ENCODE results near the gene APBA1.

GRCh38 chr9:69496846-69497450 lies 175.2 kb downstream of the APBA1 start:
- TF ChIP-seq, protein P1, sequence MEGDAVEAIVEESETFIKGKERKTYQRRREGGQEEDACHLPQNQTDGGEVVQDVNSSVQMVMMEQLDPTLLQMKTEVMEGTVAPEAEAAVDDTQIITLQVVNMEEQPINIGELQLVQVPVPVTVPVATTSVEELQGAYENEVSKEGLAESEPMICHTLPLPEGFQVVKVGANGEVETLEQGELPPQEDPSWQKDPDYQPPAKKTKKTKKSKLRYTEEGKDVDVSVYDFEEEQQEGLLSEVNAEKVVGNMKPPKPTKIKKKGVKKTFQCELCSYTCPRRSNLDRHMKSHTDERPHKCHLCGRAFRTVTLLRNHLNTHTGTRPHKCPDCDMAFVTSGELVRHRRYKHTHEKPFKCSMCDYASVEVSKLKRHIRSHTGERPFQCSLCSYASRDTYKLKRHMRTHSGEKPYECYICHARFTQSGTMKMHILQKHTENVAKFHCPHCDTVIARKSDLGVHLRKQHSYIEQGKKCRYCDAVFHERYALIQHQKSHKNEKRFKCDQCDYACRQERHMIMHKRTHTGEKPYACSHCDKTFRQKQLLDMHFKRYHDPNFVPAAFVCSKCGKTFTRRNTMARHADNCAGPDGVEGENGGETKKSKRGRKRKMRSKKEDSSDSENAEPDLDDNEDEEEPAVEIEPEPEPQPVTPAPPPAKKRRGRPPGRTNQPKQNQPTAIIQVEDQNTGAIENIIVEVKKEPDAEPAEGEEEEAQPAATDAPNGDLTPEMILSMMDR (IDR thresholded peaks at IDR 0.05): no peak
- TF ChIP-seq POLR2A (IDR thresholded peaks at IDR 0.05; ENCODE audit: low read depth): no peak
- TF ChIP-seq EP300 (IDR thresholded peaks at IDR 0.05): no peak
- TF ChIP-seq POLR2AphosphoS5 (IDR thresholded peaks at IDR 0.05): no peak

Data from esophagus muscularis mucosa (tissue), 4 donors.